CD4-positive, alpha-beta memory T cell (primary cell): ENCODE results near the gene ZBTB17. TPM values are rescaled to one million over a fixed set of nuclear protein-coding genes. Genes with fewer than 3 reads are reported as not detected.

Experiments
- CTCF ChIA-PET: fragments of 350-600 bp; sonication (Branson Sonifier 250); formaldehyde crosslinking; loops from one replicate; lab custom pipeline; 2021; ENCODE audit warnings: inconsistent platforms; ENCODE audit not compliant: partially characterized antibody; lab: Charles Lee
- POLR2A ChIA-PET: fragments of 350-600 bp; sonication (Branson Sonifier 250); formaldehyde crosslinking; loops from one replicate; lab custom pipeline; 2021; ENCODE audit not compliant: partially characterized antibody; lab: Charles Lee
- DNase-seq, 5 donors: peaks; one replicate each; pipeline versions ENCODE4 v3.0.0 to v3.0.0-alpha.2; 2020 to 2022; ENCODE audit warnings: mixed read lengths in 1 of 5
- H3K27ac ChIP-seq: one replicate; pipeline ENCODE4 v1.7.0; 2013; ENCODE audit warnings: low read depth, low read length
- H3K27me3 ChIP-seq: 2 replicates; pipeline ENCODE4 v1.7.0; 2013; ENCODE audit warnings: mild to moderate bottlenecking, low read length, moderate library complexity; ENCODE audit not compliant: insufficient read depth
- H3K36me3 ChIP-seq: 2 replicates; pipeline ENCODE4 v1.7.0; 2013; ENCODE audit warnings: mild to moderate bottlenecking, low read length, moderate library complexity; ENCODE audit not compliant: insufficient read depth
- H3K4me1 ChIP-seq: 2 replicates; pipeline ENCODE4 v1.7.0; 2013; ENCODE audit warnings: mild to moderate bottlenecking, low read length, moderate library complexity; ENCODE audit not compliant: insufficient read depth
- H3K4me3 ChIP-seq, 2 donors: one replicate each; pipeline ENCODE4 v1.7.0; 2013; ENCODE audit warnings: low read length in 2 of 2, mild to moderate bottlenecking in 1 of 2
- H3K9me3 ChIP-seq, 2 donors: one replicate each; pipeline ENCODE4 v1.7.0; 2013; ENCODE audit warnings: low read length in 2 of 2, control low read depth in 1 of 2; ENCODE audit not compliant: control insufficient read depth in 1 of 2
- H3K27ac Mint-ChIP-seq, 7 donors: one replicate each; pipeline ENCODE4 v1.8.0; 2020 to 2021; ENCODE audit warnings: mixed read lengths in 7 of 7, mild to moderate bottlenecking in 6 of 7, inconsistent platforms in 3 of 7, moderate library complexity in 3 of 7
- H3K27me3 Mint-ChIP-seq, 2 donors: one replicate each; pipeline ENCODE4 v1.8.0; 2020 to 2021; ENCODE audit warnings: mixed read lengths in 2 of 2
- H3K36me3 Mint-ChIP-seq, 2 donors: one replicate each; pipeline ENCODE4 v1.8.0; 2020 to 2021; ENCODE audit warnings: mixed read lengths in 2 of 2, inconsistent platforms in 1 of 2, mild to moderate bottlenecking in 1 of 2
- H3K4me1 Mint-ChIP-seq, 4 donors: one replicate each; pipeline ENCODE4 v1.8.0; 2020 to 2021; ENCODE audit warnings: mixed read lengths in 4 of 4, mild to moderate bottlenecking in 1 of 4
- H3K4me3 Mint-ChIP-seq, 8 donors: one replicate each; pipeline ENCODE4 v1.8.0; 2020 to 2021; ENCODE audit warnings: mixed read lengths in 8 of 8, mild to moderate bottlenecking in 7 of 8, moderate library complexity in 6 of 8, inconsistent platforms in 3 of 8
- H3K9me3 Mint-ChIP-seq, 8 donors: one replicate each; pipeline ENCODE4 v1.8.0; 2020 to 2021; ENCODE audit warnings: mixed read lengths in 8 of 8, mild to moderate bottlenecking in 5 of 8, inconsistent platforms in 3 of 8, moderate library complexity in 1 of 8
- intact Hi-C: fragments of 100-400 bp; cut with micrococcal nuclease; formaldehyde crosslinking; loops from one replicate; pipeline ENCODE4 v1.15.1; 2023
- polyA plus RNA-seq, 2 donors: library from polyadenylated mRNA; unstranded; fragments of 300-500 nt; fragmentation: Illumina TruSeq; gene quantifications; one replicate each; pipeline ENCODE4 v1.2.3, GENCODE V29; 2021
- total RNA-seq, 2 experiments: library from RNA; stranded (reverse); gene quantifications; one replicate each; pipeline ENCODE4 v1.2.3, GENCODE V29; 2021

The ZBTB17 gene
- total and polyA plus RNA-seq, 4 experiments from 2014 or later: 5.2 to 61.0 (median 38.4) TPM

DNA sequence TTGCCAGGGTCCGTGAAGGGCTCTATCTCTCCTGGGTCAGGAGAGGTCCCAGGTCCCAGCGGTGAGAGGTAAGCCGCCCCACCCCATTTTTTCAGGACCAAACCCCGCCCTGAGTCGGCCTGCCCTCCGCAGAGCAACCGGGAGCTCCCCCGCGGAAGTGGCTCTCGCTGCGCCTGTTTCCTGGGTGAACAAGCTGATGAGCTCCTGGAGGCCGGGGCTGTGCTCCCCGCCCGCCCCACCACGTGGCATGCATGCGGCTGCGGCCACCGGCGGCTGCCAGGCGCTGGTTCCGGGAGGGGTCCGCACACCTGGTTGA is 32.0 kb downstream of the ZBTB17 start:
- Mint-ChIP-seq H3K4me1 (peaks cover 9 to 26% (median 13%) of the 10 kb centered on the region in 4 donors), H3K27me3 (no peaks in the 10 kb centered on the region), H3K36me3 (peaks cover 30 to 57% of the 10 kb centered on the region in 2 donors), H3K27ac (no peak overlapping the region), H3K9me3 (no peaks in the 10 kb centered on the region), H3K4me3 (no peak overlapping the region)
- no peak for DNase-seq
- Histone ChIP-seq H3K4me1 (peaks cover 13% of the 10 kb centered on the region), H3K4me3 (no peak overlapping the region), H3K27ac (no peak overlapping the region), H3K27me3 (no peaks in the 10 kb centered on the region), H3K9me3 (no peaks in the 10 kb centered on the region), H3K36me3 (peaks cover 67% of the 10 kb centered on the region)
- ChIA-PET CTCF (no interaction called here), POLR2A (no interaction called here)
- intact Hi-C loops: no loop called here

DNA sequence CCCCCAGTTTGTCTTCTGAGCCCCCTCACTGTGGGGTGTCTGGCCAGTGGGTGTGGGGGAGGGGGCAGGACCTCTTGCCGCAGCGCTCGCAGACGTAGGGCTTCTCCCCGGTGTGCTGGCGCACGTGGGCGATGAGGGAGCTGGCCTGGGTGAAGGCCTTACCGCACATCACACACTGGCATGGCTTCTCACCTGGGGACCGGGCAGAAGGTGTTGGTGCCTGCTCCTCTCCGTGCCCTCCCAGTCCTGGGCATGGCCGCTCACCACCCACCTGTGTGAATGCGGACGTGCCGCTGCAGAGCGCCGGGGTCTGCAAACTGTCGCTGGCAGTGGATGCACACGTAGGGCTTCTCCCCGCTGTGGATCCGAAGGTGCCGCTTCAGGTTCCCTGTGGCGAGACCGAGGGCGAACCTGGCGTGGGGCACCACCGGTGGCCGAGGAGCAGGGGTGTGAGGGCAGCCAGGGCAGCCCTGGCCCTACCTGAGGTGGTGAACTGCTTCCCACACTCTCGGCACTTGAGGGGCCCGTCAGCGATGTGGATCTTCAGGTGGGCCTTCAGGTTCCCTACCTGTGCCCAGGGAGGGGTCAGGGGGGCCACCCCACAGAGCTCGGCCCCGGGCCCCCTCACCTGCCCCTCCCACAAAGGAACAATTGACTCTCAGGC is 32.4 kb downstream of the ZBTB17 start:
- Histone ChIP-seq H3K4me3 (no peak overlapping the region), H3K4me1 (peaks cover 8% of the 10 kb centered on the region), H3K27me3 (no peaks in the 10 kb centered on the region), H3K9me3 (no peaks in the 10 kb centered on the region), H3K36me3 (peaks cover 72% of the 10 kb centered on the region), H3K27ac (no peak overlapping the region)
- Mint-ChIP-seq H3K27ac (no peak overlapping the region), H3K4me3 (no peak overlapping the region), H3K4me1 (peaks cover 5 to 21% (median 9%) of the 10 kb centered on the region in 4 donors), H3K9me3 (no peaks in the 10 kb centered on the region), H3K36me3 (peaks cover 30 to 58% of the 10 kb centered on the region in 2 donors), H3K27me3 (no peaks in the 10 kb centered on the region)
- no peak for DNase-seq
- POLR2A ChIA-PET: no interaction called here
- CTCF ChIA-PET: no interaction called here
- intact Hi-C loops: no loop called here

DNA sequence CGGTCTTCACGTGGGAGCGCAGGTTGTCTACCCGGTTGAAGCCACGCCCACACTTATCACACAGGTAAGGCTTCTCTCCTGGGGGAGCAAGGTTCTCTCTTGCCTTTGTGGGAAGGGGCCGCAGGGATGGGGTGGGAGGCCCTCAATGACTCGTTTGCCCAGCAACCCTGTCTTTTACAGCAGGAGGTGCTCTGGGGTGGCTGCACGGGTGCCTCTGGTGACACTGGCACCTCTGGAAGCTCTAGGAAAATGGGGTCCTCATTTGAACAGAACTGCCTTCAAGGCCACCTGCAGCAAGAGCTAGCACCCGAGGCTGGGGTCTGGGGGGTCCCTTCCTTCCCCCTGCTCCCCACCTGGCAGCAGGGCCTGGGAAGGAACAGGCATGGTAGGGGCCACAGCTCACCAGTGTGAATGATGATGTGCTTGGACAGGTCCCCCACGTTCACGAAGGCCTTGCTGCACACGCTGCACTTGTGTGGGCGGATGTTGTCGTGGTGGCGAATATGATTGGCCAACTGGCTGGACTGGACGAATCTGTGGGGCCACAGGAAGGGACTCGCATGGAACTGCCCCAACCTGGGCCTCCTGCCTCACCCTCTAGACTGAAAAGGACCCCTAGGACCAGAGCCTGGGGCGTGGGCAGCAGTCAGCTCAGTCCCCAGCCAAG is 33.1 kb downstream of the ZBTB17 start:
- no peaks in the 10 kb centered on the region for H3K9me3 ChIP-seq
- POLR2A ChIA-PET: interaction anchor here (1.2 kb wide), 1 partner anchor 108 kb away, joined by 3 read pairs; no protein-coding TSS in a partner anchor
- H3K27me3 ChIP-seq: no peaks in the 10 kb centered on the region
- intact Hi-C loops: no loop called here
- H3K36me3 Mint-ChIP-seq: peaks cover 31 to 61% of the 10 kb centered on the region in 2 donors
- H3K9me3 Mint-ChIP-seq: no peaks in the 10 kb centered on the region
- H3K4me1 ChIP-seq: peaks cover 2% of the 10 kb centered on the region
- peaks cover 77% of the 10 kb centered on the region for H3K36me3 ChIP-seq
- H3K4me3 ChIP-seq: no peak overlapping the region
- peaks cover 3 to 15% (median 4%) of the 10 kb centered on the region in 4 donors for H3K4me1 Mint-ChIP-seq
- CTCF ChIA-PET: no interaction called here
- no peaks in the 10 kb centered on the region for H3K27me3 Mint-ChIP-seq
- DNase-seq: no peak
- peak overlapping the region in 2 of 7 donors; percentile 53 to 57 for H3K27ac Mint-ChIP-seq
- H3K27ac ChIP-seq: no peak overlapping the region
- no peak overlapping the region for H3K4me3 Mint-ChIP-seq

DNA sequence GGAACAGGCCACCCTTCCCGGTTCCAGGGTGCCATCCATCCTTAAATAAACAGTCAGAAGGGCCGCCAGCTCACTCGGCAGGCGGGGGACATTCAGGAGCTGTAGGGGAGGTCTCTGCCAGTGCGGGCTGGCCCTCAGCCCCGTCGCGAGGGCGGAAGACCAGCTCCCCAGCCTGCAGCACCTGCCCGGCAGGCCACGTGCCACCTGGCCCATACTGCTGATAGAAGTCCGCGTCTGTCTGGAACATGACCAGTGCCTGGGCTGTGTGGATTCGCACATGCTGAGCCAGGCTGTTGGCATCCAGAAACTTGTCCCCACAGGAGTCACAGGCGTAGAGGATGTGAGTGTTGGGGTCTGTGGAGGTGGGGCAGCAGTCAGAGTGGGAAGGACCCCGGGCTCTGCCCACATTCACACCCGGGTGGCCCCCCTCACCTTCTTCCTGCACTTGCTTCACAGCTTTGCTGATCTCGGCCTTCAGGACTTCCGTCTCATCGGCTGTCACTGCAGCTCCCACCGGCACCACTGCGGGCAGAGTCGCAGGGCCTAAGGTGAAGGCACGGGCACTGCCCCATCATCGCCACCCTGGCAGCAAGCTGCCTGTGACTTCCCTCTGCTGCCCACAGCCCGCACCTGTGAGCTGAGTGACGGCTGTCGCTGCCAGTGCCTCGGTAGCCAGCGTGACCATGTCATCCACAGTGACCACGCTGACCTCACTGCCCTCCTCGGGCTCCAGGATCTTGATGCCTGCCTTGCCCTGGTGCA is 33.8 kb downstream of the ZBTB17 start:
- peaks cover 0 to 8% (median 0%) of the 10 kb centered on the region in 4 donors for H3K4me1 Mint-ChIP-seq
- H3K27me3 Mint-ChIP-seq: no peaks in the 10 kb centered on the region
- no peaks in the 10 kb centered on the region for H3K27me3 ChIP-seq
- H3K36me3 Mint-ChIP-seq: peaks cover 32 to 61% of the 10 kb centered on the region in 2 donors
- DNase-seq: no peak
- intact Hi-C loops: no loop called here
- ChIA-PET POLR2A (interaction anchor here (1.2 kb wide), 1 partner anchor 108 kb away, joined by 3 read pairs; no protein-coding TSS in a partner anchor), CTCF (no interaction called here)
- H3K27ac ChIP-seq: no peak overlapping the region
- no peak overlapping the region for H3K4me3 ChIP-seq
- no peaks in the 10 kb centered on the region for H3K9me3 ChIP-seq
- H3K36me3 ChIP-seq: peaks cover 75% of the 10 kb centered on the region
- no peaks in the 10 kb centered on the region for H3K9me3 Mint-ChIP-seq
- no peaks in the 10 kb centered on the region for H3K4me1 ChIP-seq
- peak overlapping the region in 1 of 7 donors; percentile 53 for H3K27ac Mint-ChIP-seq
- no peak overlapping the region for H3K4me3 Mint-ChIP-seq

DNA sequence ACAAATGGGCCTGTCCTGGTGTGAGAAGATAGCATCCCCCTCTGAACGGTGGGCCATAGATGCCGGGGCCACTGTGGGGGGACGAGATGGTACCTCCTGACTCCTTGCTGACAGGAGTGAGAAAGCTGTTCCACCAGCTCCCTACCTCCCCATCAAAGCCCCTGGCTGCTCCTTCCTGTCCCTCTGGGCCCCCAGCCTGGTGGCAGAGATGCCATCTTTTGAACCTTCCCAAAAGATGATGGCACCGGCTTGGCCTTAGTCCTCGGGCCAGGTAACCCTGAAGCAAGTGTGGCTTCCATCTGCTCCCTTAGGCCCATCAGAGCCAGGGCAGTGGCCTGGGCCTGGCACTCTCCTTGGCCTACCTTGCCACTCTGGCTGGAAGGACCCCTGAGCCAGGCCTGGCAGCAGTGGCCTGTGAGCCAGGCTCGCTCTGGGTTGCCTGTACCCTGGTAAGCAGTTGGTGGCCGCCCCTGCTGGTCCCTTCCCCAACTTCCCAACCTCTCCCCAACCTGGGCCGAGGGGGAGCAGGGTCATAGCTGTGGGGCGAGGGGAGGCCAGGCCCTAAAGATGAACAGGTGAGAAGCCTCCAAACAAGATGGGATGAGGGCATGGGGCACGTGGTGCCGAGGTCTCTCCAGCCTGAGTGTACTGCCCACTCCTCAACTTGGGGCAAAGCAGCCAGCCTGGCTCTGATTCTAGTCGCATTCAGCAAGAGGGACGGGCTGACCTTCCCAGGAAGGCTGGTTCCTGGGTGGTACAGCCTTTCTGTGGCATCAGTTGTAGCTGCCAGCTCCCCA is 34.7 kb downstream of the ZBTB17 start:
- Histone ChIP-seq H3K9me3 (no peaks in the 10 kb centered on the region), H3K27me3 (no peaks in the 10 kb centered on the region), H3K4me1 (no peaks in the 10 kb centered on the region), H3K36me3 (peaks cover 68% of the 10 kb centered on the region), H3K27ac (no peak overlapping the region), H3K4me3 (no peak overlapping the region)
- ChIA-PET POLR2A (interaction anchor here (1.2 kb wide), 1 partner anchor 107 kb away, joined by 3 read pairs; no protein-coding TSS in a partner anchor), CTCF (no interaction called here)
- H3K4me3 Mint-ChIP-seq: no peak overlapping the region
- H3K27me3 Mint-ChIP-seq: no peaks in the 10 kb centered on the region
- intact Hi-C loops: no loop called here
- H3K27ac Mint-ChIP-seq: peak overlapping the region in 1 of 7 donors; percentile 42
- H3K36me3 Mint-ChIP-seq: peaks cover 28 to 59% of the 10 kb centered on the region in 2 donors
- no peaks in the 10 kb centered on the region for H3K9me3 Mint-ChIP-seq
- H3K4me1 Mint-ChIP-seq: peaks cover 0 to 2% (median 0%) of the 10 kb centered on the region in 4 donors
- no peak for DNase-seq

DNA sequence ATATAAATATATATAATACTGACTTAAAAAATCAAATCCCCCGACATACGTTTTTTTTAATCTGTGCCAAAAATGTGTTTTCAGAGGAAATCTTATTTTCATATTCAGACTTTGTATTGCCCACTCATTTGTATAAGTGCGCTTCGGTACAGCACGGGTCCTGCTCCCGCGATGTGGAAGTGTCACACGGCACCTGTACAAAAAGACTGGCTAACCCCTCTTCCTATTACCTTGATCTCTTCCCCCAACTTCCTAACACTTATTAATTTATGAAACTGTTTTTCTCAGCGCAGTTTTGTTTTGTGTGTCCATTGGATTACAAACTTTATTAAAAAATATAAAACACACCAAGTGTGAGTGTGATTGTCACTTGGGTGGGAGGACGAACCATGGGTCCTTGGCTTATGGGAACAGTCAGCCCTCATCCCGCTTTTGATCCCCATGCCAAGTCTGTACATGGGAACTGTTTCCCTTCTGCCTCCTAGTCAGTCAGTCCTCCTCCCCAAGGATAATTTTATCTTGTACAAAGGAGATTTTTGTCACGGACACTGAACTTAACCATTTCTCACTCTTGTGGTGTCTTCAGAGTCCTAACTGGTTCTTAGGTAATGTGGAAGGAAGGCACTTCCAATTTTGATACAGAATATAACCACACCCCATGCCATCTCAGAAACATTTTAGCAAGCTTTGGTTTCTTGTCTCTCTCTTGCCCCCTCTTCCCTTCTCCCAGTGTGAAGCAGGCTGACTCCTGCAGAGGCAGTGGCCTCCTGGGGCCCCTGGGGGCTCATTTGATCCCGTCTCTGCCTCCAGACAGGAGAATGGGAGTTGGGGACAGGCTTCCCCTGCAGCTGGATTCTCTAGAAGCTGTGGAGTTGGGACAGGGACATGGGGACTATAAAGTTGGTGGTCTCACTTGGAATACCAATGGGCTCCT is 35.5 kb downstream of the ZBTB17 start:
- H3K4me3 ChIP-seq: no peak overlapping the region
- ChIA-PET CTCF (no interaction called here), POLR2A (no interaction called here)
- Mint-ChIP-seq H3K9me3 (no peaks in the 10 kb centered on the region), H3K27me3 (no peaks in the 10 kb centered on the region), H3K4me3 (no peak overlapping the region), H3K4me1 (no peaks in the 10 kb centered on the region), H3K27ac (peak overlapping the region in 3 of 7 donors; percentile 41 to 64 (median 42)), H3K36me3 (peaks cover 27 to 61% of the 10 kb centered on the region in 2 donors)
- no peaks in the 10 kb centered on the region for H3K4me1 ChIP-seq
- no peak for DNase-seq
- H3K27me3 ChIP-seq: no peaks in the 10 kb centered on the region
- H3K36me3 ChIP-seq: peaks cover 62% of the 10 kb centered on the region
- no peak overlapping the region for H3K27ac ChIP-seq
- intact Hi-C loops: no loop called here
- H3K9me3 ChIP-seq: no peaks in the 10 kb centered on the region
